Liver (tissue), 9 donors: ENCODE measurements around the gene LEMD1. TPM values are rescaled to one million over a fixed set of nuclear protein-coding genes. Genes with fewer than 3 reads are reported as not detected.

Experiments used
- DNase-seq: peaks from one replicate; pipeline ENCODE4 v3.0.0-alpha.2; 2017; ENCODE audit warnings: low spot score
- H3K27ac ChIP-seq, 2 donors: one replicate each; pipeline ENCODE4 v1.7.0; 2013; ENCODE audit warnings: inconsistent platforms in 2 of 2, low read length in 2 of 2, control low read depth in 1 of 2, low read depth in 1 of 2, mild to moderate bottlenecking in 1 of 2
- H3K27me3 ChIP-seq, 4 donors: one replicate each; pipeline versions ENCODE4 v1.6.1 to v1.7.0; 2013; ENCODE audit warnings: low read length in 3 of 4, inconsistent platforms in 1 of 4, mild to moderate bottlenecking in 1 of 4, moderate library complexity in 1 of 4; ENCODE audit not compliant: control insufficient read depth in 4 of 4, insufficient read depth in 4 of 4
- H3K36me3 ChIP-seq, 4 donors: one replicate each; pipeline versions ENCODE4 v1.6.1 to v1.7.0; 2013; ENCODE audit warnings: low read length in 3 of 4, mild to moderate bottlenecking in 3 of 4, low read depth in 1 of 4, moderate library complexity in 1 of 4; ENCODE audit not compliant: control insufficient read depth in 4 of 4, insufficient read depth in 3 of 4
- H3K4me1 ChIP-seq, 4 donors: one replicate each; pipeline versions ENCODE4 v1.6.1 to v1.7.0; 2013; ENCODE audit warnings: low read length in 3 of 4, mild to moderate bottlenecking in 3 of 4, moderate library complexity in 1 of 4; ENCODE audit not compliant: control insufficient read depth in 4 of 4, insufficient read depth in 4 of 4
- H3K4me3 ChIP-seq, 3 donors: one replicate each; pipeline versions ENCODE4 v1.6.1 to v1.7.0; 2013; ENCODE audit warnings: low read length in 3 of 3, control low read depth in 1 of 3, low read depth in 1 of 3, mild to moderate bottlenecking in 1 of 3
- H3K9ac ChIP-seq, 2 donors: one replicate each; pipeline ENCODE4 v1.7.0; 2013; ENCODE audit warnings: low read length in 2 of 2, mild to moderate bottlenecking in 2 of 2, moderate library complexity in 2 of 2, control low read depth in 1 of 2, low read depth in 1 of 2
- H3K9me3 ChIP-seq, 4 donors: one replicate each; pipeline versions ENCODE4 v1.6.1 to v1.7.0; 2013; ENCODE audit warnings: low read length in 3 of 4; ENCODE audit not compliant: control insufficient read depth in 4 of 4
- ATF3 ChIP-seq: IDR thresholded peaks from 2 replicates; pipeline ENCODE4 v1.6.1; 2016; ENCODE audit warnings: antibody characterized with exemption
- CTCF ChIP-seq: fragments of 150-350 bp; IDR thresholded peaks from 2 replicates; pipeline ENCODE4 v1.5.1; 2017; ENCODE audit warnings: improper control_type of control experiment, low read depth, low read length; ENCODE audit not compliant: missing input control
- FOXA2 ChIP-seq: IDR thresholded peaks from 2 replicates; pipeline ENCODE4 v1.6.1; 2016; ENCODE audit warnings: antibody characterized with exemption
- GABPA ChIP-seq, 2 donors: IDR thresholded peaks in 1 of 2; conservative IDR thresholded peaks in 1 of 2; 2 replicates each; pipeline ENCODE4 v1.6.1; 2016; ENCODE audit warnings: antibody characterized with exemption in 2 of 2, mild to moderate bottlenecking in 1 of 2, moderate library complexity in 1 of 2
- HNF4A ChIP-seq, 2 donors: conservative IDR thresholded peaks; 2 replicates each; pipeline ENCODE4 v1.6.1; 2016; ENCODE audit warnings: antibody characterized with exemption in 2 of 2, mild to moderate bottlenecking in 2 of 2
- HNF4G ChIP-seq: IDR thresholded peaks from 2 replicates; pipeline ENCODE4 v1.6.1; 2016; ENCODE audit warnings: antibody characterized with exemption
- JUND ChIP-seq, 2 donors: IDR thresholded peaks; 2 replicates each; pipeline ENCODE4 v1.6.1; 2016; ENCODE audit warnings: antibody characterized with exemption in 2 of 2
- NR2F2 ChIP-seq: IDR thresholded peaks from 2 replicates; pipeline ENCODE4 v1.6.1; 2016; ENCODE audit warnings: antibody characterized with exemption
- RAD21 ChIP-seq, 2 donors: IDR thresholded peaks; 2 replicates each; pipeline ENCODE4 v1.6.1; 2016; ENCODE audit warnings: antibody characterized with exemption in 2 of 2, mild to moderate bottlenecking in 2 of 2
- REST ChIP-seq: IDR thresholded peaks from 2 replicates; pipeline ENCODE4 v1.6.1; 2016; ENCODE audit warnings: antibody characterized with exemption, mild to moderate bottlenecking
- RXRA ChIP-seq, 2 donors: IDR thresholded peaks; 2 replicates each; pipeline ENCODE4 v1.6.1; 2017 to 2018; ENCODE audit warnings: antibody characterized with exemption in 2 of 2, mild to moderate bottlenecking in 1 of 2
- SP1 ChIP-seq: IDR thresholded peaks from 2 replicates; pipeline ENCODE4 v1.6.1; 2018; ENCODE audit warnings: antibody characterized with exemption, mild to moderate bottlenecking
- TAF1 ChIP-seq: conservative IDR thresholded peaks from 2 replicates; pipeline ENCODE4 v1.6.1; 2016; ENCODE audit warnings: antibody characterized with exemption, mild to moderate bottlenecking
- YY1 ChIP-seq: IDR thresholded peaks from 2 replicates; pipeline ENCODE4 v1.6.1; 2016; ENCODE audit warnings: antibody characterized with exemption, mild to moderate bottlenecking
- ZBTB33 ChIP-seq: IDR thresholded peaks from 2 replicates; pipeline ENCODE4 v1.6.1; 2016; ENCODE audit warnings: antibody characterized with exemption
- whole genome bisulfite sequencing: extraction: QIAGEN DNeasy Blood & Tissue Kit; methylation state at CpG from one replicate; pipeline ENCODE4 v1.1.7; 2013; 5-methylcytosine and 5-hydroxymethylcytosine counted together
- polyA plus RNA-seq, 2 donors: library from polyadenylated mRNA; stranded (reverse) in 1 of 2; unstranded in 1 of 2; fragments of 200-250 nt in 1 of 2; fragments of >200 nt in 1 of 2; fragmentation: Nextera tagmentation in 1 of 2; extraction: Ambion mirVana in 1 of 2; gene quantifications; one replicate each; pipeline versions ENCODE4 v1.2.1 to v1.2.3, GENCODE V29; 2013 to 2015
- total RNA-seq, 2 donors: library from RNA; depleted of rRNA; stranded (reverse); fragments of >200 nt; gene quantifications; one replicate each; pipeline ENCODE4 v1.2.3, GENCODE V29; 2014
- donor health status: healthy.
- donor health status: healthy.
- donor health status: healthy.
- donor health status: healthy.
- donor health status: healthy.

LEMD1 gene
- total and polyA plus RNA-seq, 4 donors: not detected

GRCh38 chr1:205432116-205432515 is 10.3 kb upstream of the LEMD1 start:
- H3K36me3 ChIP-seq: no peaks in the 10 kb centered on the region
- H3K27ac ChIP-seq: no peak overlapping the region
- no peak overlapping the region for H3K4me3 ChIP-seq
- H3K9me3 ChIP-seq: no peaks in the 10 kb centered on the region
- no peak overlapping the region for H3K9ac ChIP-seq
- WGBS: 43% methylated on average over 2 of the region's 2 CpGs
- peaks cover 0 to 4% (median 1%) of the 10 kb centered on the region in 4 donors for H3K27me3 ChIP-seq
- peaks cover 0 to 9% (median 5%) of the 10 kb centered on the region in 4 donors for H3K4me1 ChIP-seq
- DNase-seq: no peak
- TF ChIP-seq ZBTB33 (no peak), GABPA (IDR thresholded peaks at IDR 0.05 in 1 of 2, conservative IDR thresholded peaks at IDR 0.05 in 1 of 2) (no peak), TAF1 (no peak), JUND (IDR thresholded peaks at IDR 0.05) (no peak), FOXA2 (no peak), RAD21 (IDR thresholded peaks at IDR 0.05) (no peak), NR2F2 (no peak), HNF4A (conservative IDR thresholded peaks at IDR 0.05) (no peak), HNF4G (no peak), RXRA (IDR thresholded peaks at IDR 0.05) (no peak), SP1 (no peak), YY1 (no peak), CTCF (no peak), REST (no peak), ATF3 (no peak)

- Histone ChIP-seq H3K27me3 (peaks cover 0 to 4% (median 1%) of the 10 kb centered on the region in 4 donors), H3K9me3 (no peaks in the 10 kb centered on the region), H3K4me3 (peak overlapping the region in 2 of 3 donors; percentile 21 to 47), H3K9ac (no peak overlapping the region), H3K27ac (no peak overlapping the region), H3K36me3 (no peaks in the 10 kb centered on the region), H3K4me1 (peaks cover 0 to 9% (median 5%) of the 10 kb centered on the region in 4 donors)
- peak; percentile 57 for DNase-seq
- TF ChIP-seq CTCF (peak; percentile 38), RAD21 (IDR thresholded peaks at IDR 0.05) (peak; percentile 62 to 72), ATF3 (no peak)
- 6% methylated on average over 32 of the region's 32 CpGs for WGBS
These were observed 8.9 kb upstream of the LEMD1 start for GRCh38 chr1:205430696-205431305.
